Right cardiac atrium (tissue), 5 donors: Measurements from ENCODE around the gene ADAM30. TPM values are rescaled to one million over a fixed set of nuclear protein-coding genes. Genes with fewer than 3 reads are reported as not detected.
"Not testable (repeated sequence)": the region's sequence is repeated elsewhere in the genome, so short reads cannot be mapped to it uniquely, and the experiment has no call there.

Experiments
- ATAC-seq, 2 donors: fragments of 200-7000 bp; cut with Tn5 transposase; one replicate each; pipeline versions ENCODE4 v1.8.0 to v1.9.1; 2020; ENCODE audit warnings: moderate library complexity in 2 of 2, mild to moderate bottlenecking in 1 of 2
- DNase-seq, 3 donors: peaks; one replicate each; pipeline ENCODE4 v3.0.0-alpha.2; 2020
- H3K27ac ChIP-seq: one replicate; pipeline ENCODE4 v1.5.1; 2013; ENCODE audit warnings: mild to moderate bottlenecking, low read length, control low read depth, moderate library complexity
- H3K27me3 ChIP-seq: one replicate; pipeline ENCODE4 v1.6.1; 2013; ENCODE audit not compliant: control insufficient read depth, insufficient read depth
- H3K4me1 ChIP-seq: one replicate; pipeline ENCODE4 v1.6.1; 2013; ENCODE audit warnings: low read length; ENCODE audit not compliant: control insufficient read depth, insufficient read depth
- H3K4me3 ChIP-seq: one replicate; pipeline ENCODE4 v1.5.1; 2013; ENCODE audit warnings: low read length, control low read depth
- H3K9me3 ChIP-seq: one replicate; pipeline ENCODE4 v1.6.1; 2013; ENCODE audit warnings: low read length; ENCODE audit not compliant: control insufficient read depth
- WGBS: extraction: QIAGEN DNeasy Blood & Tissue Kit; methylation state at CpG from one replicate; pipeline ENCODE4 v1.1.7; 2013; 5-methylcytosine and 5-hydroxymethylcytosine counted together
- intact Hi-C, 4 donors: fragments of 100-400 bp; cut with DNase I; formaldehyde crosslinking; loops; one replicate each; pipeline versions ENCODE4 v1.11.0 to v1.14.0; 2022 to 2023
- polyA plus RNA-seq: library from polyadenylated mRNA; stranded (reverse); fragments of 200-250 nt; gene quantifications from one replicate; pipeline ENCODE4 v1.2.3, GENCODE V29; 2013
- total RNA-seq, 4 donors: library from RNA; stranded (reverse); fragmentation: NEBNext Ultra II Directional; extraction: Animal tissue kit (Norgen Biotek cat#: 25700); gene quantifications; one replicate each; pipeline ENCODE4 v1.2.1, GENCODE V29; 2021
- donor health status: healthy with polysubstance abuse.
- donor health status: DM: no; HTN: yes; CAD: no.
- donor health status: DM: no; HTN: no; CAD: no.
- donor health status: DM: no; HTN: yes; CAD: no; lungs with severe emphysema.
- donor health status: DM: yes; HTN: yes; CAD: no.

ADAM30 gene
- total and polyA plus RNA-seq, 5 donors: not detected

DNA sequence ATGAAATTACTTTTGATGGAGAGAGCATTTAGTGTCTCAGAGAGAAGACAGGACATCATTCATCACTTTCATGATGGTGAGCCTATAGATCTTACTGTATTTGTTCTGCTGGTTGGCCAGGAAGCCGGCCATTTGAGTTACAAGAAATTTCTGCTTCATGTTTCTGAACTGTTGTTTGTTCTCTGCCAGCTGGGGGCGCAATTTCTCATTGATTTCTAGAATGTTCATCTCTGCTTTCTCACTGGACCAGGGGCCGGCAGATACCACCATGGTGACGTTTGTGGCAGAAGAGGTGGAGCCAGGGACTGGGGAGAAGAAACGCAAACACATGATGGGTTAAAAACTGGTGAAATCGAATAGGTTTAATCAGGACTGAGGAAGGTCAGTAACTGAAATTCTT is 52.1 kb downstream of the ADAM30 start:
- H3K27me3 ChIP-seq, H3K9me3 ChIP-seq, DNase-seq, H3K27ac ChIP-seq, ATAC-seq, intact Hi-C loops, H3K4me3 ChIP-seq, H3K4me1 ChIP-seq: not testable (repeated sequence)
- 60% methylated on average over 6 of the region's 6 CpGs for WGBS

Other genes with a start within 250 kb of the ADAM30 start
- gene ZNF697, start 248.2 kb downstream of the ADAM30 start, total RNA-seq: 10 to 100 TPM; 10.6 to 14.8 (median 10.8) TPM
- gene ZNF697, start 248.2 kb downstream of the ADAM30 start, polyA plus RNA-seq: 4.3 TPM
- gene PHGDH, start 184.6 kb downstream of the ADAM30 start, total RNA-seq: 10 to 100 TPM; 18.1 to 43.1 (median 20.5) TPM
- gene PHGDH, start 184.6 kb downstream of the ADAM30 start, polyA plus RNA-seq: 11.9 TPM
- gene HMGCS2, start 127.6 kb downstream of the ADAM30 start, total RNA-seq: 10 to 100 TPM in 3 of 4 donors, under 1 TPM in 1; 0.82 to 50.8 (median 21.4) TPM
- gene HMGCS2, start 127.6 kb downstream of the ADAM30 start, polyA plus RNA-seq: 18.5 TPM
- gene REG4, start 85.1 kb downstream of the ADAM30 start, total RNA-seq: not detected
- not detected for gene REG4, start 85.1 kb downstream of the ADAM30 start, polyA plus RNA-seq
- 10 to 100 TPM; 36.3 to 65.7 (median 42.1) TPM for gene NOTCH2, start 173.1 kb upstream of the ADAM30 start, total RNA-seq
- gene NOTCH2, start 173.1 kb upstream of the ADAM30 start, polyA plus RNA-seq: 6.6 TPM